Activated CD8-positive, alpha-beta T cell treated with anti-CD3 and anti-CD28 coated beads for 36 hours (primary cell): ENCODE measurements around the gene SAMM50. TPM values are rescaled to one million over a fixed set of nuclear protein-coding genes. Genes with fewer than 3 reads are reported as not detected.

Experiments used
- ATAC-seq: fragments of 200-7000 bp; cut with Tn5 transposase; one replicate; pipeline ENCODE4 v1.10.0; 2021; ENCODE audit warnings: mild to moderate bottlenecking, moderate library complexity
- CTCF ChIA-PET: fragments of 350-600 bp; sonication (Branson Sonifier 250); formaldehyde crosslinking; loops from one replicate; lab custom pipeline; 2021; ENCODE audit warnings: antibody characterized with exemption; lab: Charles Lee
- POLR2A ChIA-PET: fragments of 350-600 bp; sonication (Branson Sonifier 250); formaldehyde crosslinking; loops from one replicate; lab custom pipeline; 2021; ENCODE audit warnings: antibody characterized with exemption; lab: Charles Lee
- DNase-seq: peaks from one replicate; pipeline ENCODE4 v3.0.0-alpha.2; 2020
- H3K27ac Mint-ChIP-seq: one replicate; pipeline ENCODE4 v1.8.0; 2021; ENCODE audit warnings: mild to moderate bottlenecking, mixed read lengths
- H3K27me3 Mint-ChIP-seq: one replicate; pipeline ENCODE4 v1.8.0; 2021; ENCODE audit warnings: mixed read lengths
- H3K36me3 Mint-ChIP-seq: one replicate; pipeline ENCODE4 v1.8.0; 2021; ENCODE audit warnings: low read depth, mixed read lengths
- H3K4me1 Mint-ChIP-seq: one replicate; pipeline ENCODE4 v1.8.0; 2021; ENCODE audit warnings: low read depth, mixed read lengths
- H3K4me3 Mint-ChIP-seq: one replicate; pipeline ENCODE4 v1.8.0; 2021; ENCODE audit warnings: mild to moderate bottlenecking, moderate library complexity, mixed read lengths
- H3K9me3 Mint-ChIP-seq: one replicate; pipeline ENCODE4 v1.8.0; 2021; ENCODE audit warnings: mixed read lengths
- intact Hi-C: fragments of 100-400 bp; cut with micrococcal nuclease; formaldehyde crosslinking; loops from one replicate; pipeline ENCODE4 v1.10.0; 2022
- total RNA-seq, 2 experiments: library from RNA; stranded (reverse); gene quantifications; one replicate each; pipeline ENCODE4 v1.2.3, GENCODE V29; 2021
- TF ChIP-seq, protein P1 (sequence below): fragments of 200-600 bp; IDR thresholded peaks from one replicate; pipeline ENCODE4 v1.8.0; 2022; ENCODE audit warnings: antibody characterized with exemption, mild to moderate bottlenecking

The SAMM50 gene
- total RNA-seq, 2 experiments from 2014 or later, result 41.7 to 42.2 TPM

DNA sequence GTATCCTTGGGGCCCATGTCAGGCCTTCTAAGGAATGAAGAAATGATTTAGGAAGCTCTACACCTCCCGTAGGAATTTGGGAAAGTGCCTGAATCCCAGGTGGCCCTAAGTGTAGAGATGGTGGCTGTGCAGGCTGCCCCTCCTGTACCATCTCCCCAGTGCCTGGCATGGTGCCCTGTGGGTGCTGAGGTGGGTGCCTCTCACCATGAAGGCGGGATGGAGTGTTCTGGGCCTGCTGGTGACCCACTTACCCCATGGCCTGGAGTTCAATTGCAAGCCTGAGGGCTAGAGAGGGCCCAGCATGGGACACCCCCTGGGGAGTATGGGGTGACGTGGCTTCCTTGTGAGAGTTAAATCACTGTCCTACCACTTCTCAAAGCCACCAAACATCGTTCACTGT lies 19.8 kb downstream of the SAMM50 start:
- Mint-ChIP-seq H3K4me1 (no peaks in the 10 kb centered on the region), H3K4me3 (no peak overlapping the region), H3K27me3 (no peaks in the 10 kb centered on the region), H3K36me3 (peaks cover 34% of the 10 kb centered on the region), H3K9me3 (no peaks in the 10 kb centered on the region), H3K27ac (no peak overlapping the region)
- no peak for ATAC-seq
- TF ChIP-seq, protein P1, sequence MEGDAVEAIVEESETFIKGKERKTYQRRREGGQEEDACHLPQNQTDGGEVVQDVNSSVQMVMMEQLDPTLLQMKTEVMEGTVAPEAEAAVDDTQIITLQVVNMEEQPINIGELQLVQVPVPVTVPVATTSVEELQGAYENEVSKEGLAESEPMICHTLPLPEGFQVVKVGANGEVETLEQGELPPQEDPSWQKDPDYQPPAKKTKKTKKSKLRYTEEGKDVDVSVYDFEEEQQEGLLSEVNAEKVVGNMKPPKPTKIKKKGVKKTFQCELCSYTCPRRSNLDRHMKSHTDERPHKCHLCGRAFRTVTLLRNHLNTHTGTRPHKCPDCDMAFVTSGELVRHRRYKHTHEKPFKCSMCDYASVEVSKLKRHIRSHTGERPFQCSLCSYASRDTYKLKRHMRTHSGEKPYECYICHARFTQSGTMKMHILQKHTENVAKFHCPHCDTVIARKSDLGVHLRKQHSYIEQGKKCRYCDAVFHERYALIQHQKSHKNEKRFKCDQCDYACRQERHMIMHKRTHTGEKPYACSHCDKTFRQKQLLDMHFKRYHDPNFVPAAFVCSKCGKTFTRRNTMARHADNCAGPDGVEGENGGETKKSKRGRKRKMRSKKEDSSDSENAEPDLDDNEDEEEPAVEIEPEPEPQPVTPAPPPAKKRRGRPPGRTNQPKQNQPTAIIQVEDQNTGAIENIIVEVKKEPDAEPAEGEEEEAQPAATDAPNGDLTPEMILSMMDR, result no peak
- ChIA-PET POLR2A (interaction anchor here (1.5 kb wide), 1 partner anchor 10 kb away, joined by 4 read pairs; no protein-coding TSS in a partner anchor), CTCF (interaction anchor here (0.7 kb wide), 1 partner anchor 19 kb away, joined by 3 read pairs; no protein-coding TSS in a partner anchor)
- no peak for DNase-seq
- intact Hi-C loops, result no loop called here

DNA sequence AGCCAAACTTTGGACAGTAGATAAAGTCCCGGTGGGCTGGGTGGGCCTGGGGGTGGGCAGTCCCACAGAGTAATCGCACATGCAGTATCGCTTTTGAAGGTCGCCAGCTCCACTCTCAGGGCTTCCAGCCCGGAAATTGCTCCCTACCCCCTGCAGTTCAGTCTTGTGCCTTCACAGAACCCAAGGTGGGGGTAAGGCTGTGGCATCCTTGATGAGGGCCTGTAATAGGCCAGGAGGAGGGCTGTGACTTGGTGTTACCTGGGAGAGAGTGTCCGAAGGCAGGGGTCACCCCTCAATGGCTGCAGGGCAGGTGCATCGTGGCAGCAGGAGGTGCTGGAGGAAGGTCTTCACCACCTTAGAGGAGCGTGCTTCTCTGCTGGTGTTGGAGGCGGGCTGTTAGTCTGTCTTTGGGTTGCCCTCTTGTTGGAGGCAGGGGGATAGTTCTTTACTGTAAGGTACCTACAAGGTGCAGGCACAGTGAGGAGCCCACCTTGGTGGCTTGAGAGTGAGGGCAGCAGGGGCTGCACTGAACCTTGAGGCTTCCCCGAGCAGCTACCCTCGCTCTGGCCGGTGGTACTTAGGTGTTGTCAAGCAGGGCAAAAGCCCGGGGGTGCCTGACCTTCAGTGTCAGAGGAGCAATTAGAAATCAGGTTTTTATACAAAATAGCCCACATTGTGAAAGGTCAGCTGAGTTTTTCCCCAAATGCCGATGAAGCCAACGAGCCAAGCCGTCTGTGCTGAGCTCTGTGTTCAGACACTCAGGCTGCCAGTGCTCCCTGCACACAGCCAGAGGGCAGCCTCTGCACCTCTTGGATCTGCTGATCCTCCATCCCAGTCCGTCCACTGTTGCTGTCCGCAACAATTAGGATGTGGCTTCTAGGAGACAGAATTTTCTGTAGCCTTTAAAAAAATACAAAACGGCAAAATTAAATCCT lies 21.9 kb downstream of the SAMM50 start:
- Mint-ChIP-seq H3K36me3 (peaks cover 39% of the 10 kb centered on the region), H3K4me3 (no peak overlapping the region), H3K9me3 (no peaks in the 10 kb centered on the region), H3K27me3 (no peaks in the 10 kb centered on the region), H3K4me1 (no peaks in the 10 kb centered on the region), H3K27ac (no peak overlapping the region)
- TF ChIP-seq, protein P1, result no peak
- POLR2A ChIA-PET, result interaction anchor here (0.6 to 0.8 kb wide), 2 partner anchors 26 to 668 kb away, joined by 3 read pairs; no protein-coding TSS in a partner anchor
- ATAC-seq (no peak), DNase-seq (no peak)
- CTCF ChIA-PET, result interaction anchor here (2.6 kb wide), 1 partner anchor 16 kb away, joined by 9 read pairs; no protein-coding TSS in a partner anchor
- intact Hi-C loops, result no loop called here

DNA sequence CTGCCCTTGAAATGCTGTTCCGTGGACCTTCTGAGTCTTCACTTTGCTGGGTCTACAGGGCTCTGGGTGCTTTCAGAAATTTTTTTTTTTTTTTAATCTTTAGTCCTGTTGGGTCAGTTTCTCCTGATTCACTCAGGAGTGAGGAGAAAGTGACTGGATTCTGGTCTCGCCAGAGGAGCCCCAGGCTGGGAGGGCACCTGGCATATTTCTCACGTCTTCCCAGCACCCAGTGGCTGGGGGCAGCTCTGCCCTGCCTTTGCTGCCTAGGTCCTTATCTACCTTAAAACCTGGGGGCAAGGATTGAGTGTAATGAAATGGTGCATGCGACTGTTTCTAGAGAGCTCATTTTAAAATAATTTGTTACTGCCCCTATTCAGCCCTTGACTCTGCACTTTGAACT lies 23.3 kb downstream of the SAMM50 start:
- no peaks in the 10 kb centered on the region for H3K4me1 Mint-ChIP-seq
- CTCF ChIA-PET, result interaction anchor here (1.0 to 2.6 kb wide), 2 partner anchors 14 to 33 kb away, joined by 3 to 9 read pairs; no protein-coding TSS in a partner anchor
- no peak overlapping the region for H3K27ac Mint-ChIP-seq
- no peaks in the 10 kb centered on the region for H3K9me3 Mint-ChIP-seq
- H3K36me3 Mint-ChIP-seq, result peaks cover 37% of the 10 kb centered on the region
- POLR2A ChIA-PET, result no interaction called here
- DNase-seq (no peak), ATAC-seq (no peak)
- H3K27me3 Mint-ChIP-seq, result no peaks in the 10 kb centered on the region
- intact Hi-C loops, result no loop called here
- TF ChIP-seq, protein P1, result no peak
- no peak overlapping the region for H3K4me3 Mint-ChIP-seq

DNA sequence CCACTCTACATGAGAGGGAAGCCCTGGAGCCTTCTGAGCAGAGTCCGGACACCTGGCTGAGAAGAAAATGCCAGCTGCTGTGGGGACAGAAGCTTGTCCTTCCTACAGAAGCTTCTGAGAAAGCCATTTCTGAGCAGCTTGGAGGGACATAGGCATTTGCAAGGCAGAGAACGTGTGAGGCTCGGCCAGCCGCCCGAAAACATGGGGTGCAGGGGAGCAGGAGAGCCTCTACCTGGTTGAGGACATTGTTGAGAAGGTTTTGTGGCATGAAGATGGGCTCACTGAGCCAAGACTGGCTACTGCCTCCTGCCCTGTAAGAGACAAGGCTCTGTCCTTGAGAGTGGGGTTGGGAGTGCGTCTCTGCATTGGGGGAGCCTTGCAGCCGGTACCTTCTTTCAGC lies 25.3 kb downstream of the SAMM50 start:
- Mint-ChIP-seq H3K9me3 (no peaks in the 10 kb centered on the region), H3K27me3 (no peaks in the 10 kb centered on the region), H3K4me1 (no peaks in the 10 kb centered on the region), H3K4me3 (no peak overlapping the region), H3K27ac (no peak overlapping the region), H3K36me3 (peaks cover 31% of the 10 kb centered on the region)
- POLR2A ChIA-PET, result no interaction called here
- DNase-seq (no peak), ATAC-seq (no peak)
- intact Hi-C loops, result no loop called here
- TF ChIP-seq, protein P1, result no peak
- CTCF ChIA-PET, result interaction anchor here (1.5 kb wide), 1 partner anchor 13 kb away, joined by 3 read pairs; no protein-coding TSS in a partner anchor

DNA sequence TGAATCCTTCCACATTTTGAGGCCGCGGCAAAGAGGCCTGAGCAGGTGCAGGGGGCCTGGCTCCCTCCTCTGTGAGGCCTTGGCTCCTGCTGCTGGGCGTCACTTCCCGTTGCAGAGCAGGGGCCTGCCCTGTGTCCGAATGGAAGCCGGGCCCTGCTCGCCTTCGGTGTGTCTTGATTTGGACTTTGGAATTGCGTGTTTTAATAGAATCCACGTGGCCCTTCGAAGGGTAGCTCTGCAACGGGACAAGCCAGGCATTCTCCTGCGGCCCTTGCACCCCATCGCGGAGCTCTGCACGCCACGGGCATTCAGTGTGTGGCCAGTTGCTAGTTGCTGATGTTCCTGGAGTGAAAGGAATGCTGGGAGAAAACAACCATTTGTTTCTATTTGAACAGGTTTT lies 25.8 kb downstream of the SAMM50 start:
- H3K4me1 Mint-ChIP-seq, result no peaks in the 10 kb centered on the region
- no peak for DNase-seq
- ChIA-PET POLR2A (no interaction called here), CTCF (interaction anchor here (1.5 kb wide), 1 partner anchor 12 kb away, joined by 3 read pairs; no protein-coding TSS in a partner anchor)
- intact Hi-C loops, result no loop called here
- no peak for ATAC-seq
- TF ChIP-seq, protein P1, result no peak
- no peak overlapping the region for H3K27ac Mint-ChIP-seq
- no peaks in the 10 kb centered on the region for H3K27me3 Mint-ChIP-seq
- no peaks in the 10 kb centered on the region for H3K9me3 Mint-ChIP-seq
- H3K4me3 Mint-ChIP-seq, result no peak overlapping the region
- H3K36me3 Mint-ChIP-seq, result peaks cover 29% of the 10 kb centered on the region
